ENCODE data around the gene SHISA9. TPM values are rescaled to one million over a fixed set of nuclear protein-coding genes. Genes with fewer than 3 reads are reported as not detected.

The SHISA9 gene
- total RNA-seq, 2 donors from 2014 or later: 0.41 to 0.47 TPM

GRCh38 chr16:13269905-13270528, 368.6 kb downstream of the SHISA9 start:
- Histone ChIP-seq H3K9me3 (no peaks in the 10 kb centered on the region), H3K27me3 (no peaks in the 10 kb centered on the region), H3K4me1 (no peaks in the 10 kb centered on the region), H3K4me3 (no peak overlapping the region), H3K27ac (no peak overlapping the region), H3K36me3 (no peaks in the 10 kb centered on the region)
- no peak for DNase-seq (ENCODE audit: low spot score)
- no peak for TF ChIP-seq CTCF (IDR thresholded peaks at IDR 0.05)

GRCh38 chr16:13270602-13271001, 369.2 kb downstream of the SHISA9 start:
- no peaks in the 10 kb centered on the region for H3K4me1 ChIP-seq
- no peak for TF ChIP-seq CTCF (IDR thresholded peaks at IDR 0.05)
- no peak overlapping the region for H3K27ac ChIP-seq

GRCh38 chr16:13289515-13289914, 388.1 kb downstream of the SHISA9 start:
- no peak for TF ChIP-seq CTCF (IDR thresholded peaks at IDR 0.05)

More at GRCh38 chr16:13270602-13271001, 369.2 kb downstream of the SHISA9 start:
- H3K4me3 ChIP-seq: no peak overlapping the region
- no peak for DNase-seq (ENCODE audit: low spot score)
- no peaks in the 10 kb centered on the region for H3K9me3 ChIP-seq
- no peaks in the 10 kb centered on the region for H3K36me3 ChIP-seq
- H3K27me3 ChIP-seq: no peaks in the 10 kb centered on the region

More at GRCh38 chr16:13289515-13289914, 388.1 kb downstream of the SHISA9 start:
- no peak for DNase-seq (ENCODE audit: low spot score)
- no peaks in the 10 kb centered on the region for H3K36me3 ChIP-seq
- no peak overlapping the region for H3K27ac ChIP-seq
- H3K27me3 ChIP-seq: no peaks in the 10 kb centered on the region
- no peaks in the 10 kb centered on the region for H3K9me3 ChIP-seq
- no peak overlapping the region for H3K4me3 ChIP-seq
- H3K4me1 ChIP-seq: no peaks in the 10 kb centered on the region

Other genes with a start within 250 kb of the SHISA9 start
- gene CPPED1, start 97.7 kb upstream of the SHISA9 start, total RNA-seq: 1 to 10 TPM; 5.9 to 6.4 TPM